ENCODE results near the gene LIMS2.

LIMS2 gene

DNA sequence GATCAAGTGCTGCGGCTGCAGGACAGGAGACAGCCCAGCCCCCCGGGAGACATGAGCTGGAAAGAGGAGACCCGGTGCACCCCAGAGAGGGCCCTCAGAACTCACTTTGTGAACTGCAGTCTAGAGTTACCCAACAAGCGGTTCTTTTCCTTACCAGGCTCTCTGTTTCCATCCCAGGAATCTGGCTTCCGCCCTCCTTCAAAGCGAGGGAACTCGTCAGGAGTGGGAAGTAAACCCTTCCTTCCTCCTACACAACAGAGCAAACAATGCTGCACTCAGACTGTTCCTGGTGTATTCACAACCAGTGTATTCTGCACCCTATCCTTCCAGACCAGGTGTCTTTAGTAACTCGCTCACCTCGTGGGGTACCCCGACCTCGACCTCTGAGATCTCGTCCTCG is 34.0 kb upstream of the LIMS2 start:
- no peaks in the 10 kb centered on the region for H3K27me3 ChIP-seq (ENCODE audit: low read length)
- H2AFZ ChIP-seq (ENCODE audit: low read depth, low read length, severe bottlenecking) = no peak overlapping the region
- H3K9ac ChIP-seq (ENCODE audit: low read length) = no peak overlapping the region
- peaks cover 20% of the 10 kb centered on the region for H3F3A ChIP-seq (ENCODE audit: insufficient read depth)
- H3K9me3 ChIP-seq (ENCODE audit: insufficient read depth, low read length) = no peaks in the 10 kb centered on the region
- no peaks in the 10 kb centered on the region for H3K79me2 ChIP-seq (ENCODE audit: insufficient read depth, low read length)
- H3K36me3 ChIP-seq (ENCODE audit: low read length) = no peaks in the 10 kb centered on the region; the same call in none of the 2 replicates
- no peak overlapping the region for H3K4me3 ChIP-seq (ENCODE audit: insufficient read depth, low read length, poor library complexity, severe bottlenecking)
- H3K27ac ChIP-seq (ENCODE audit: low read depth, low read length) = no peak overlapping the region
- TF ChIP-seq, protein P1, sequence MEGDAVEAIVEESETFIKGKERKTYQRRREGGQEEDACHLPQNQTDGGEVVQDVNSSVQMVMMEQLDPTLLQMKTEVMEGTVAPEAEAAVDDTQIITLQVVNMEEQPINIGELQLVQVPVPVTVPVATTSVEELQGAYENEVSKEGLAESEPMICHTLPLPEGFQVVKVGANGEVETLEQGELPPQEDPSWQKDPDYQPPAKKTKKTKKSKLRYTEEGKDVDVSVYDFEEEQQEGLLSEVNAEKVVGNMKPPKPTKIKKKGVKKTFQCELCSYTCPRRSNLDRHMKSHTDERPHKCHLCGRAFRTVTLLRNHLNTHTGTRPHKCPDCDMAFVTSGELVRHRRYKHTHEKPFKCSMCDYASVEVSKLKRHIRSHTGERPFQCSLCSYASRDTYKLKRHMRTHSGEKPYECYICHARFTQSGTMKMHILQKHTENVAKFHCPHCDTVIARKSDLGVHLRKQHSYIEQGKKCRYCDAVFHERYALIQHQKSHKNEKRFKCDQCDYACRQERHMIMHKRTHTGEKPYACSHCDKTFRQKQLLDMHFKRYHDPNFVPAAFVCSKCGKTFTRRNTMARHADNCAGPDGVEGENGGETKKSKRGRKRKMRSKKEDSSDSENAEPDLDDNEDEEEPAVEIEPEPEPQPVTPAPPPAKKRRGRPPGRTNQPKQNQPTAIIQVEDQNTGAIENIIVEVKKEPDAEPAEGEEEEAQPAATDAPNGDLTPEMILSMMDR (IDR thresholded peaks at IDR 0.05; ENCODE audit: insufficient read depth, low read length, poor library complexity, severe bottlenecking) = no peak
- TF ChIP-seq EZH2phosphoT487 (conservative IDR thresholded peaks at IDR 0.05; ENCODE audit: low read length) = no peak
- no peak overlapping the region for H3K4me2 ChIP-seq (ENCODE audit: low read depth, low read length, poor library complexity, severe bottlenecking)
- no peaks in the 10 kb centered on the region for H3K9me2 ChIP-seq (replicated peaks; ENCODE audit: insufficient read depth, low read length)
- H4K20me1 ChIP-seq (ENCODE audit: low read depth, low read length) = no peaks in the 10 kb centered on the region

DNA sequence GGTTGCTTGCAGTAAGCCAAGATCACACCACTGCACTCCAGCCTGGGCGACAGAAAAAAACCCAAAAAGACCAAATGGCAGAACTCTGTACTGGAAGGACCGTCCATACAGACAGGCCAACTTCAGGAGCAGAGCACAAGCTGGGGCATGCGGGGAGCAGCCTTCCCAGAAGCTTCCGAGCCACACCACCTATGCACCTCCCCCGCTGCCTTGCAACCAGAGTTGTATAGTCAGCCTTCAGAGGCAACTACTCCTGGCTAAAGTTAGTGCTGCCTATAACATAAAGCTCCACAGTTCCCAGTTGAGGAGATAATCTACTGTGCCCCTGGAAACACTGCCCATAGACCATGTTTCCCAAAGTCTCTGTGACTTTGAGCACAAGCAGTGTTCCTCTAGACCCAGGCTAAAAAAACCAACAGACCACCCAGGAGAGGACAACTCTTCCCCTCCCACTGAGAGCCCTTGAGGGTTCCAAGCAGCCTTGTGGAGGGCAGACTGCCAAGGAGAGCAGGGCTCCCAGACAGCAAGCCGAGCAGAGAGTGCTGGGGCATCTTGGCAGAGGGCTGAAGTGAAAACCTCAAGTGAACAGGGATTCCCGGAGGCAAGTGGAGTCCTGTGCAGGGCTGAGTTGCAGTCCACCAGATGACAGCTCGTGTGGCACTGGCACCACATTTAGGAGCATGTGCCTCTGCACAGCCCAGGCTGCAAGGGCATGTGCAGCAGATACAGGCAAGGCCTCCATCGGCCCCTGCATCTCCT is 32.7 kb upstream of the LIMS2 start:
- no peaks in the 10 kb centered on the region for H3K9me3 ChIP-seq (ENCODE audit: insufficient read depth, low read length)
- H3K4me2 ChIP-seq (ENCODE audit: low read depth, low read length, poor library complexity, severe bottlenecking) = no peak overlapping the region
- H3K9me2 ChIP-seq (replicated peaks; ENCODE audit: insufficient read depth, low read length) = no peaks in the 10 kb centered on the region
- TF ChIP-seq EZH2phosphoT487 (conservative IDR thresholded peaks at IDR 0.05; ENCODE audit: low read length) = no peak
- TF ChIP-seq, protein P1 (IDR thresholded peaks at IDR 0.05; ENCODE audit: insufficient read depth, low read length, poor library complexity, severe bottlenecking) = no peak
- no peak overlapping the region for H3K4me3 ChIP-seq (ENCODE audit: insufficient read depth, low read length, poor library complexity, severe bottlenecking)
- H3K79me2 ChIP-seq (ENCODE audit: insufficient read depth, low read length) = peaks cover 12% of the 10 kb centered on the region
- H3K27me3 ChIP-seq (ENCODE audit: low read length) = no peaks in the 10 kb centered on the region
- H4K20me1 ChIP-seq (ENCODE audit: low read depth, low read length) = 0 out of 2 replicates have a peak, but pooled peaks cover 4% of the 10 kb centered on the region
- no peaks in the 10 kb centered on the region; the same call in none of the 2 replicates for H3K36me3 ChIP-seq (ENCODE audit: low read length)
- no peak overlapping the region for H3K27ac ChIP-seq (ENCODE audit: low read depth, low read length)
- H2AFZ ChIP-seq (ENCODE audit: low read depth, low read length, severe bottlenecking) = no peak overlapping the region
- no peak overlapping the region for H3K9ac ChIP-seq (ENCODE audit: low read length)
- H3F3A ChIP-seq (ENCODE audit: insufficient read depth) = peaks cover 27% of the 10 kb centered on the region

DNA sequence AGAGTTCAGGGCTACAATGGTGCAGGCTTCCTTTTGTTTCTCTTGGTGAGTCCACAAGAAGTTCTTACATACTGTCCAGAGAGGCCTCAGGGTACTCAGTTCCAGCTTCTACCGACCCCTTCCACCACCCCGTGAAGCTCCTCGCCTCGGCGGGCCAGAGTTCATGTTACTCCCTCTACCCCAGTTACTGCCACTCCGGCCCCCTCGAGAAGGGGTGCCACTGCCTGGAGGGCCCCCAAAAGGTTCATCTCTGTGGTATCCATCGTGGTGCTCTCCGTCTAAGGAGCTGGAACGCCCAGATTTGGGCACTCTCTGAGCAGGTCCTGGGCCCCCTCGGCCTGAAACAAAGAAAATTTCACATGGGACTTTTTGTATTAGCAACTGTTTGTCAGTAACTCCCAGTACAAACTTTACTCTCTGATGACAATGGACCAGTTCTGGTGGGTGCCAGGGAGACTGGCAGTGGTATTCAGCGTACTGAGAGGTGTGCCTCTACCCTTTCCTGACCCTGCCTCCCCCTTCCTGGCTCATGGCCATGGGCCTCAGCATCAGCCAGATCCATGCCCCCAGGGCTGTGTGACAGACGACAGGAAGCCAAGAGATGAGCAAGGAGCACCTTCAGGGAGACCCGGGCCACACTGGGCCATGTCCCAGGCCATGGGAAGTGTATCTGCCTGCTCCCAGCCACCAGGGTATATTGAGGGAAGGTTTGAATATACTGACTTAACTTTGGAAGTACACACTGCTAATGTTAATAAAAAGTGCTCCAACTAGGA is 31.1 kb upstream of the LIMS2 start:
- Histone ChIP-seq H3F3A (ENCODE audit: insufficient read depth) (peaks cover 37% of the 10 kb centered on the region), H3K9me2 (replicated peaks; ENCODE audit: insufficient read depth, low read length) (no peaks in the 10 kb centered on the region), H3K9me3 (ENCODE audit: insufficient read depth, low read length) (no peaks in the 10 kb centered on the region), H4K20me1 (ENCODE audit: low read depth, low read length) (peaks cover 8% of the 10 kb centered on the region; the same call in 1 of the 2 replicates), H2AFZ (ENCODE audit: low read depth, low read length, severe bottlenecking) (no peak overlapping the region), H3K9ac (ENCODE audit: low read length) (no peak overlapping the region), H3K27me3 (ENCODE audit: low read length) (no peaks in the 10 kb centered on the region), H3K4me2 (ENCODE audit: low read depth, low read length, poor library complexity, severe bottlenecking) (no peak overlapping the region), H3K79me2 (ENCODE audit: insufficient read depth, low read length) (peaks cover 21% of the 10 kb centered on the region), H3K36me3 (ENCODE audit: low read length) (no peaks in the 10 kb centered on the region; the same call in none of the 2 replicates), H3K4me3 (ENCODE audit: insufficient read depth, low read length, poor library complexity, severe bottlenecking) (no peak overlapping the region), H3K27ac (ENCODE audit: low read depth, low read length) (no peak overlapping the region)
- TF ChIP-seq, protein P1 (IDR thresholded peaks at IDR 0.05; ENCODE audit: insufficient read depth, low read length, poor library complexity, severe bottlenecking) = no peak
- no peak for TF ChIP-seq EZH2phosphoT487 (conservative IDR thresholded peaks at IDR 0.05; ENCODE audit: low read length)
